Measurements from ENCODE around the gene TET3. TPM values are rescaled to one million over a fixed set of nuclear protein-coding genes. Genes with fewer than 3 reads are reported as not detected.

The TET3 gene
- total and polyA plus RNA-seq, 4 donors: 4.6 to 26.9 (median 14.6) TPM

DNA sequence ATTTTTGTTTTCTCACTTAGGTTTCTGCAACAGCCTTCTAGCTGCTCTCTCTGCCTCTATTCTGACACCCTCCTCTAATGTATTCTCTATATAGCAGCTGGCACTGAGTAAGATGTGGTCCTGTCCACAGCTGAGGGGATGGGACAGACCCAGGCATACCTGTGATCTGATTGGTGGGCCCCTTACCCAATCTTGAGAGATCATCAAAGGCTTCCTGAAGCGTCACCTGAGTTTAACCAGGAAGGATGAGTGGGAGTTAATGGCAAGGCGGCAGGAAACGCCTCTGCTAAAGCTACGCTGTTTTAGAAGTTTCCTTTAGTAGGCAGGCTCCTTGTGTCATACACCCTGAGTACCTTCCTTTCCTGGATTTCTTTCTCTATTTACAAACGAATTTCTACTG is 5.7 kb upstream of the TET3 start:
- TF ChIP-seq, protein P1, sequence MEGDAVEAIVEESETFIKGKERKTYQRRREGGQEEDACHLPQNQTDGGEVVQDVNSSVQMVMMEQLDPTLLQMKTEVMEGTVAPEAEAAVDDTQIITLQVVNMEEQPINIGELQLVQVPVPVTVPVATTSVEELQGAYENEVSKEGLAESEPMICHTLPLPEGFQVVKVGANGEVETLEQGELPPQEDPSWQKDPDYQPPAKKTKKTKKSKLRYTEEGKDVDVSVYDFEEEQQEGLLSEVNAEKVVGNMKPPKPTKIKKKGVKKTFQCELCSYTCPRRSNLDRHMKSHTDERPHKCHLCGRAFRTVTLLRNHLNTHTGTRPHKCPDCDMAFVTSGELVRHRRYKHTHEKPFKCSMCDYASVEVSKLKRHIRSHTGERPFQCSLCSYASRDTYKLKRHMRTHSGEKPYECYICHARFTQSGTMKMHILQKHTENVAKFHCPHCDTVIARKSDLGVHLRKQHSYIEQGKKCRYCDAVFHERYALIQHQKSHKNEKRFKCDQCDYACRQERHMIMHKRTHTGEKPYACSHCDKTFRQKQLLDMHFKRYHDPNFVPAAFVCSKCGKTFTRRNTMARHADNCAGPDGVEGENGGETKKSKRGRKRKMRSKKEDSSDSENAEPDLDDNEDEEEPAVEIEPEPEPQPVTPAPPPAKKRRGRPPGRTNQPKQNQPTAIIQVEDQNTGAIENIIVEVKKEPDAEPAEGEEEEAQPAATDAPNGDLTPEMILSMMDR (IDR thresholded peaks at IDR 0.05; ENCODE audit: control extremely low read depth, extremely low read depth): no peak
- Histone ChIP-seq H3K27ac (ENCODE audit: low read depth in 1 of 2, low read length in 1 of 2) (no peak overlapping the region), H3K9ac (ENCODE audit: insufficient read depth in 1 of 2, low read length in 2 of 2) (no peak overlapping the region), H3K9me3 (ENCODE audit: control insufficient read depth in 4 of 4, insufficient read depth in 3 of 4, low read length in 3 of 4) (no peaks in the 10 kb centered on the region), H3K4me1 (ENCODE audit: control insufficient read depth in 5 of 5, insufficient read depth in 5 of 5, low read length in 5 of 5) (peaks cover 0 to 23% (median 15%) of the 10 kb centered on the region in 5 donors), H3K36me3 (ENCODE audit: control insufficient read depth in 4 of 4, insufficient read depth in 4 of 4, low read length in 4 of 4) (no peaks in the 10 kb centered on the region), H3K4me3 (no peak overlapping the region), H3K27me3 (ENCODE audit: control insufficient read depth in 3 of 3, insufficient read depth in 3 of 3, low read length in 2 of 3) (peaks cover 0 to 22% (median 17%) of the 10 kb centered on the region in 3 donors)
- ATAC-seq (ENCODE audit: insufficient read depth, low FRiP score) (no peak), DNase-seq (no peak)
- WGBS, 2 donors: 11 to 27% methylated on average over 5 of the region's 5 CpGs

DNA sequence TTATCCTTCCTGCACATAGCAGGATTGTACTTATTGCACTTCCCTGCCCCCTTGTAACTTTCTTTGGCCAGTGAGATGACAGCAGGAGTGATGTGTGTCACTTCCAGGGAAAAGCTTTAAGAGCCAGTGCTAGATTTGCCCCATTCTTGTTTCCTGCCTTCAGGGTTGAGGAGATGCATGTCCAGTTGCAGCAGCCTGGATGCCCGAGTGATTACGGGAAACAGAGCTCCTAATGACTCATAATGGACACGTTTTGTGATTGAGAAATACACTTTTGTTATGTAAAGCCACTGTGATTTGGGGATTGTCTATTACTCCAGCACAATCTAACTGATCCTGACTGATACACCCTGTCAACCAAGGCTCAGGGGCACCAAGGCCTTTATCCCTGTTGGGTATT is 5.0 kb upstream of the TET3 start:
- H3K27me3 ChIP-seq (ENCODE audit: control insufficient read depth in 3 of 3, insufficient read depth in 3 of 3, low read length in 2 of 3): peaks cover 0 to 22% (median 17%) of the 10 kb centered on the region in 3 donors
- H3K9ac ChIP-seq (ENCODE audit: insufficient read depth in 1 of 2, low read length in 2 of 2): no peak overlapping the region
- DNase-seq (no peak), ATAC-seq (ENCODE audit: insufficient read depth, low FRiP score) (no peak)
- no peak overlapping the region for H3K27ac ChIP-seq (ENCODE audit: low read depth in 1 of 2, low read length in 1 of 2)
- 15 to 24% methylated on average over 3 of the region's 3 CpGs for WGBS, 2 donors
- H3K4me1 ChIP-seq (ENCODE audit: control insufficient read depth in 5 of 5, insufficient read depth in 5 of 5, low read length in 5 of 5): peaks cover 0 to 25% (median 15%) of the 10 kb centered on the region in 5 donors
- H3K9me3 ChIP-seq (ENCODE audit: control insufficient read depth in 4 of 4, insufficient read depth in 3 of 4, low read length in 3 of 4): no peaks in the 10 kb centered on the region
- H3K4me3 ChIP-seq: no peak overlapping the region
- TF ChIP-seq, protein P1 (IDR thresholded peaks at IDR 0.05; ENCODE audit: control extremely low read depth, extremely low read depth): no peak
- H3K36me3 ChIP-seq (ENCODE audit: control insufficient read depth in 4 of 4, insufficient read depth in 4 of 4, low read length in 4 of 4): no peaks in the 10 kb centered on the region

- no peak overlapping the region for H3K4me3 ChIP-seq
- no peak overlapping the region for H3K27ac ChIP-seq (ENCODE audit: low read depth in 1 of 2, low read length in 1 of 2)
- WGBS, 2 donors: 60 to 80% methylated on average over 2 of the region's 2 CpGs
- H3K27me3 ChIP-seq (ENCODE audit: control insufficient read depth in 3 of 3, insufficient read depth in 3 of 3, low read length in 2 of 3): peaks cover 0 to 22% (median 17%) of the 10 kb centered on the region in 3 donors
- DNase-seq (no peak), ATAC-seq (ENCODE audit: insufficient read depth, low FRiP score) (no peak)
- peaks cover 0 to 26% (median 15%) of the 10 kb centered on the region in 5 donors for H3K4me1 ChIP-seq (ENCODE audit: control insufficient read depth in 5 of 5, insufficient read depth in 5 of 5, low read length in 5 of 5)
- no peak overlapping the region for H3K9ac ChIP-seq (ENCODE audit: insufficient read depth in 1 of 2, low read length in 2 of 2)
- TF ChIP-seq, protein P1 (IDR thresholded peaks at IDR 0.05; ENCODE audit: control extremely low read depth, extremely low read depth): no peak
- H3K36me3 ChIP-seq (ENCODE audit: control insufficient read depth in 4 of 4, insufficient read depth in 4 of 4, low read length in 4 of 4): no peaks in the 10 kb centered on the region
- H3K9me3 ChIP-seq (ENCODE audit: control insufficient read depth in 4 of 4, insufficient read depth in 3 of 4, low read length in 3 of 4): no peaks in the 10 kb centered on the region
Measured at GRCh38 chr2:73980566-73980965, 4.1 kb upstream of the TET3 start.
